GM12891 (cell line): ENCODE data around the gene EFL1.
A peak's percentile ranks its signal among the peaks of the same experiment; 100 is the strongest.
"Not testable (repeated sequence)": the region's sequence is repeated elsewhere in the genome, so short reads cannot be mapped to it uniquely, and the experiment has no call there.

Source experiments
- DNase-seq: peaks from one replicate; pipeline ENCODE4 v3.0.0; 2011; ENCODE audit warnings: low spot score; ENCODE audit not compliant: insufficient read length
- FAIRE-seq: peaks from 2 replicates; lab custom pipeline; 2011; peaks lifted over from hg19 to GRCh38; lab: Jason Lieb, UNC
- PAX5 ChIP-seq: IDR thresholded peaks from 2 replicates; pipeline ENCODE4 v1.6.1; 2011; ENCODE audit warnings: low read length, moderate library complexity, mild to moderate bottlenecking; ENCODE audit not compliant: insufficient read depth, severe bottlenecking
- POLR2A ChIP-seq: IDR thresholded peaks from 2 replicates; pipeline ENCODE4 v1.6.1; 2011; ENCODE audit warnings: low read depth, low read length, control low read depth
- POLR2AphosphoS5 ChIP-seq: IDR thresholded peaks from 2 replicates; pipeline ENCODE4 v1.6.1; 2011; ENCODE audit warnings: low read depth, low read length, control low read depth
- POU2F2 ChIP-seq: IDR thresholded peaks from 2 replicates; pipeline ENCODE4 v1.6.1; 2011; ENCODE audit warnings: low read depth, mild to moderate bottlenecking, control low read depth, low read length, moderate library complexity
- SPI1 ChIP-seq: IDR thresholded peaks from 2 replicates; pipeline ENCODE4 v1.6.1; 2011; ENCODE audit warnings: low read depth, low read length, control low read depth
- TAF1 ChIP-seq: IDR thresholded peaks from 2 replicates; pipeline ENCODE4 v1.6.1; 2011; ENCODE audit warnings: low read depth, low read length, control low read depth

Gene EFL1

DNA sequence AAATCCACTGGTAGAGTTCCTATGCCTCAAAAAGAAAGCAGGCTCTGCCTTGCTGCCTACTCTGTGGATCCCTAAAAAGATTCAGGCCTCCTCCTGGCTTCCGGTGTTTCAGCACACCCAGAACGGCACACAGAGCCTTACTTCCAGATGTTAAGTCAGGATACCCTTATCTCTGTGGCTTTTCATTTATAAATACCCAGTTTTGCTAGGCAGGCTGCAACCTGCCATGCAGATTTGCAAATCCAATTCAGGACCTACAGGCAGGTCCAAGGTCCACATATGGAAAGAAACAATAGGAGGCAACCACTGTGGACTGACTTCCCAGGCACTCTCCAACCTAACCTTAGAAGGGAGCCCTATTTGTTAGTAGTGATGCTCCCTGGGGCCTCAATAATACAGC lies 30.7 kb downstream of the EFL1 start:
- DNase-seq (no peak), FAIRE-seq (no peak)
- TF ChIP-seq POLR2A (no peak), POU2F2 (no peak), POLR2AphosphoS5 (no peak), TAF1 (no peak), SPI1 (no peak)

- TF ChIP-seq POLR2A (no peak), PAX5 (no peak)
- no peak for DNase-seq
- no peak for FAIRE-seq
Observed at GRCh38 chr15:82231233-82231632, 31.3 kb downstream of the EFL1 start.

- TF ChIP-seq TAF1: no peak
- no peak for TF ChIP-seq POLR2A
- no peak for TF ChIP-seq PAX5
- TF ChIP-seq POU2F2: no peak
- TF ChIP-seq POLR2AphosphoS5: no peak
- TF ChIP-seq SPI1: no peak
- no peak for FAIRE-seq
- DNase-seq: no peak
Observed at GRCh38 chr15:82228750-82229149, 33.8 kb downstream of the EFL1 start.

DNA sequence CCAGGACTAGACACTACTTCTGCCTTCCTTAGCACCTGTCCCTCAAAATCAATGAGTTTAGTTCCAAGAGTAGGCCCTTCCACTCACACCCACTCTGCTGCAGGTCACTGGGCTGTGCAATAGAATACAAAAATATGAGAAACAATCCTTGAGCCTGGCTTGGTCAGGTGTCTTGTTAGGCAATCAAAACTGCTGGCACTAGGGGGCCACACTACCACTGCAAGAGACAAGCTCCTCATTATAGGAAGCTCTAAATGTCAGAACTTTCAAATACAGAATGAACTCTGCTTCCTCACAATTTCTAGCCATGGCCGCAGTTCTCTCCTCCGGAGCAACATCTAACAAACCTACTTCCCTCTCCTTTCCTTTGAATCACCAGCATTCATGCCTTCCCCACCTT lies 41.0 kb downstream of the EFL1 start:
- FAIRE-seq, DNase-seq: not testable (repeated sequence)

DNA sequence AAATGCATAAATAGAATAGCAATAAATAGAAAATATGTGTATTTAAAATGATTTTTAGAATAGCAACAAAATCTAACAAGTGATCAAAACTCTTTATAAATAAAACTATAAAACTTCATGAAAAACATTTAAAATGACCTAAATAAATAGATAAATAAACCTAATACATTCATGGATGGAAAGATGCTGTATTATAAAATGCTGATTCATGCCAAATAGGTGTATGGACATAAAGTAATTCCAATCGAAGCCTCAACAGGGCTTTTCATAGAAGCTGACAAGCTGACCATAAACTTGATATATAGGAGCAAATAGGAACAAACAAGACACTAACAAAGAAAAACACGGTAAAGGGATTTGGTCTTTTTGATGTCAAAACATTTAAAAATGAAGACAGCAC lies 46.4 kb downstream of the EFL1 start:
- DNase-seq, FAIRE-seq: not testable (repeated sequence)

DNA sequence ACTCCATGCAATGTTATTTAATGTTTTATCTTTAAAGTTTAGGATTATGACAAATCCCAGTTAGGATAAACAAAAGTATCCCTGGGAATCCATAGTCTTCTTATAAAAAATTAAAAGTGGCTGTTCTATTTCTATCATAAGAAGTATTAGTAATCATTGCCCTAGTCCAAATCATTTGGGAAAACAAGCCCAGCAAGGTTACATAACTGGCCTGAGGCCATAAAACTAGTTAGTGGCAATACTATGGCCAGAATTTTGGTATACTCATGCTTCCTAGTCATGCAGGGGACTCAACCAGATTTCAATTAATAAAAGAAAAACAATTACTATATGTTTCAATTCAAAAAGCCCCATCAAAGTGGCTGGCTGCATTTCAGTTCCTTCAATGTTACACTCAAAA lies 50.3 kb downstream of the EFL1 start:
- not testable (repeated sequence) for FAIRE-seq, DNase-seq

- not testable (repeated sequence) for DNase-seq, FAIRE-seq
Observed at GRCh38 chr15:82210066-82210597, 52.4 kb downstream of the EFL1 start.

GRCh38 chr15:82204575-82204974 lies 58.0 kb downstream of the EFL1 start:
- not testable (repeated sequence) for DNase-seq
- peak; percentile 83 for FAIRE-seq

DNA sequence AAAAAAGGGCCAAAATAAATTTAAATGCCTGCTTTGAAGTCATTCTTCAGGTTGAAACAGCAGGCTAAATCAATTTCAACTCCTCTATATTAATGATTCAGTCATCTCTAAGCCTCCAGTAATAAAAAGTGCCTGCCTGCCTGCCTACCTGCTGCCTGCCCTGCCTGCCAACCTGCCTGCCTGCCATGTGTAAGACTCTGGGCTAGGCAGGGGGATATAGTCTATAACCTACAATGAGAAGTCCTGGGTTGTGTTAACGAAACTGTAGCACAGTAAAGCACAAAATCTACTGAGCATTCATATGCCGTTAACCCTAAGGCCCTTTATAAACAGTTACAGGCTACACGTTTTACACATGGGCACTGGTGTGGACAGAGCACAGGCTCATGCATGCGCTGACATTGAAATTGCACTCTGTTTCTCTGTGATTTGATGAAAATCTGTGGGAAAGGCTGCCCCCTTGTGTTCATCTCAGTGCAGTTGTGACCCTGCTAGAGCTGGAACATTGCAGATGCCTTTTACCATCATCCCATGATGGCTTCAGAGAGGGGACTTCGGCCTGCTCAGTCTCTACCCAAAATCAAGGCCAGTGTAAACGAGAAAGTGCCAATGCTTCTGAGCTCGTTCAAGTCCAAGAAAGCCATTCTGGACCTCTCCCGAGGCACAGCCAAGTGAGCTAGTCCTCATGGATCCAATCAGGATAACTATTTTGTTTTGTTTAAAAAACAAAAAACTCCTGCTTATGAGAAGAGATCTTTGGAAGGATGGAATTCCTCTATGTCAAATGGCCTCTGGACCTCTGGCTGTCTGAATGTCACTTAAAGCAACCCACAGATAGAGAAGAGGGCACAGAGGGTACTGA lies 64.6 kb downstream of the EFL1 start:
- TF ChIP-seq SPI1 (no peak), TAF1 (no peak), POLR2AphosphoS5 (no peak), POU2F2 (peak; percentile 61; the same call in 1 of the 2 replicates), POLR2A (no peak)
- FAIRE-seq (peak; percentile 92), DNase-seq (peak; percentile 17)

GRCh38 chr15:82196353-82196752 lies 66.2 kb downstream of the EFL1 start:
- FAIRE-seq (no peak), DNase-seq (no peak)
- TF ChIP-seq SPI1 (no peak), POLR2AphosphoS5 (no peak), POU2F2 (no peak), TAF1 (no peak), PAX5 (no peak), POLR2A (no peak)

- not testable (repeated sequence) for DNase-seq, FAIRE-seq
Observed at GRCh38 chr15:82195818-82196217, 66.7 kb downstream of the EFL1 start.

DNA sequence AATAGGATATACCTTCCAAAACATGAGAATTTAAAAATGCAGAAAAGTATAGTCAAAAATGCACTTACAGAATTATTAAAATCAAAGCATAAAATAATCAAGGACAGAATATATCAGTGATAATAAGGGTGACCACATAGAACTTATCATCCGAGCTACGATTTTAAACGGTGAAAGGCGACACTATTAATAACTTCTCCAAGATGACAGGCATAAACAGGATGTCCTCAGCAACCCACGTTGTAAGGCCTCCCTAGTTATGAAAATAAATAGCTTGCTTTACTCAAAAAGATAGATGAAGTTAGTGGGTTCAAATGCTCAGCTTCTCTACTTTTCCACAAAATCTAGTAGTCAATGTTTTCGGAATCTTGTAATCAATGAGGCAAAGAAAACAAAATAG lies 68.0 kb downstream of the EFL1 start:
- not testable (repeated sequence) for FAIRE-seq

GRCh38 chr15:82193435-82193834 lies 69.1 kb downstream of the EFL1 start:
- not testable (repeated sequence) for FAIRE-seq, DNase-seq

More for the DNA sequence above, 68.0 kb downstream of the EFL1 start:
- not testable (repeated sequence) for DNase-seq

GRCh38 chr15:82192394-82192793 lies 70.1 kb downstream of the EFL1 start:
- not testable (repeated sequence) for FAIRE-seq, DNase-seq
